ENCODE results near the gene EFCAB13.

EFCAB13 gene

DNA sequence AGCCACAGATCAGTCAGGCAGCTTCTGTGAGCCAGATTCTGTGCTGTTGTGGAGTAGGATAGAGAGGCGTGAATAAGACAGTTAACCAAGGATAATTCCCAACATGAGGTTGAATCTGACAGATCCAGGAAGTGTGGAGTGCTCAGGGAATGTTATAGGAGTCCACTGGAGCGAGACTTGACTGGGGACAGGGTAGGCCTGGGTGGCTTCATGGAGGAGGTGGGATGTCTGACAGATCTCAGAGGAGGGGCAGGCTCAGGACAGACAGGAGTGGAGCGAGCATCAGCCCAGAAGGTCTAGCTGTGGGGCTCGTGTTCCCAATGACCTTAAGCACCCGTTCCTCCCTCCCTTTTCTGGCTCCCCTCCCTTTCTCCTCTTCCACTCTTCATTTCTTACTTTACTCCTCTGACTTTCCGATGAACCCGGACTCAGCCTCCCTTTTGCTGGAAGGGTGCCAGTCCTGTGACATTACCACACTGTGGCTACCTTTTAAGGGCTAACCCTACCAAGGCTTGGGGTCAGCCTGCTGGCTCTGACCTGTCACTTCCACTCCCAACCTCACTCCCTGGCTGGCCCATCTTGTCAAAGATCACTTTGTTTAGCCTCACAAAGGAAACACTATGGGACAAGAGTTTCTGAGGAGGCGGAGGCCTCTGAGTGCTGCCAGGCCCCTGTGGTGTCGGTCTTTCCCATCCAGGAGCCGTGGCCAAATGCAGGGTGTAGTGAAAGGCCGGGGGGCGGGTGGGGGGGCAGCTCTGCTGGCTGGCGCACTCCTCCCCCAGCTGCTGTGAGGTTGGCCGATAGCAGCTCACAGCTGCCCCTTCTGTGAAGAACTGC, 28.5 kb upstream of the EFCAB13 start:
- DNase-seq (ENCODE audit: low read depth in 2 of 2) = no peak

DNA sequence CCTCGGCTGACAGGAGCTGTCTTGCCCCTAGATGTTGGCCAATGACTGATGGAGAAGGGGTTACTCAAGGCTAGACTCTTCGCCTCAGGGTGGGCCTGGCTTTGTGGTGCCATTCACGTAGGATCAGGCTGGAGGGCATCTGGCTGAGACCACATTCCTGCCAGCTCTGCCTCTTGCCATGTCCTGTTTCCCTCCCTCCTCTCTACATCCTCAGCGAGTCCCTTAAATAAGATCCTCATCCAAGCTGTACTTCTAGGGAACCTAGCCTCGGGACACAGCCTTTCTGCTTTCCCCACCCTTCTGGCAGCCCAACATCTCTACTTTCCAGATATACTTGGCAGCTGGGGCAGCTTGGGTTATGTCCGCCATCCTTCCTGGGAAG, 27.9 kb upstream of the EFCAB13 start:
- no peak for DNase-seq (ENCODE audit: low read depth in 2 of 2)

DNA sequence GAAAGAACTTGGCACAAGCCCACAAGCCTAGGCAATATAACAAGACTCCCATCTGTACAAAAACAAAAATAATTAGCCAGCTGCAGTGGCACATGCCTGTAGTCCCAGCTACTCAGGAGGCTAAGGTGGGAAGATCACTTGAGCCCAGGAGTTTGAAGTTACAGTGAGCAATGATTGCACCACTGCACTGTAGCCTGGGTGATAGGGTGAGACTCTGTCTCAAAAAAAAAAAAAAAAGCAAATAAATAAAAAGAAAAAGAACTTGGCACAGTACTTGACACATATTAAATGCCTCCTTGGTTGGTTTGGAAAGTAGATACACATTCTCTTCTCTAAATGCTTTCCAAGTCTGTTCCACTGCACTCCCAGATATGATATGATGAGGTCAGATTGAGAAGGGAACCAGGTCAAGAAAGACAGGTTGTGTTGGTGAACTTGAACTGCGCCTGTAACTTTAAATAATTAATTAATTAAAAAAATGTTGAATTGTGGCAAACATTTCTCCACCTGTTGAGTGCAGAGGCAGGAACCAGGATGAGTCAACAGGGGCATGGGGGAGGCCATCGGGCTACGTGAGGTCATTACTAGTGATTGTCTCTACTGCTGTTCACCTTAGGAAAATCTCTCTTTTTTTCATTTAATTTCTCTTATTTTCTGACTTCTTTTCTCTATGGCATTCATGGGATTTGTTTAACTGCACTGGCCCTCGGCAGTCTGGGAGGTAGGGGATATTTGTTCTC, 25.9 kb upstream of the EFCAB13 start:
- DNase-seq (ENCODE audit: low read depth in 2 of 2) = no peak

DNA sequence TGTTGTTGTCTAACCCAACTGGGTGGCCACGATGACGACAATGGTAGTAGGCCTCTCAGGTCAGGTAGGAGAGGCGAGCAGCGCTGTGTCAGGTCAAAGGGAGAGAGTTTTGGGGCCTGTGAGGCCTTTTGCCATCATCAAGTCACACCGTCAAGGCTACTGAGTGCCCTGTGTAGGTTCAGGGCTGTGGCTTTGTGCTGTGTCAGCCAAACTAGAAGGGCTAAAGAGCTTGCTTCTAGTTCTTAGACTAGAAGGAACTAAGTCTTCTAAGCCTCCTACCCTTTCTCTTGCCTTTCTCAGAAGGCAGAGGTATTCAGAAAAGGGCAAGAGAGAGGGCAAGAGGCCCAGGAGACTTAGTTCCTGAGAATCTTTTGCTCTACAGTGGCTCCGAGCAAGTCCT, 25.0 kb upstream of the EFCAB13 start:
- DNase-seq (ENCODE audit: low read depth in 2 of 2) = no peak

DNA sequence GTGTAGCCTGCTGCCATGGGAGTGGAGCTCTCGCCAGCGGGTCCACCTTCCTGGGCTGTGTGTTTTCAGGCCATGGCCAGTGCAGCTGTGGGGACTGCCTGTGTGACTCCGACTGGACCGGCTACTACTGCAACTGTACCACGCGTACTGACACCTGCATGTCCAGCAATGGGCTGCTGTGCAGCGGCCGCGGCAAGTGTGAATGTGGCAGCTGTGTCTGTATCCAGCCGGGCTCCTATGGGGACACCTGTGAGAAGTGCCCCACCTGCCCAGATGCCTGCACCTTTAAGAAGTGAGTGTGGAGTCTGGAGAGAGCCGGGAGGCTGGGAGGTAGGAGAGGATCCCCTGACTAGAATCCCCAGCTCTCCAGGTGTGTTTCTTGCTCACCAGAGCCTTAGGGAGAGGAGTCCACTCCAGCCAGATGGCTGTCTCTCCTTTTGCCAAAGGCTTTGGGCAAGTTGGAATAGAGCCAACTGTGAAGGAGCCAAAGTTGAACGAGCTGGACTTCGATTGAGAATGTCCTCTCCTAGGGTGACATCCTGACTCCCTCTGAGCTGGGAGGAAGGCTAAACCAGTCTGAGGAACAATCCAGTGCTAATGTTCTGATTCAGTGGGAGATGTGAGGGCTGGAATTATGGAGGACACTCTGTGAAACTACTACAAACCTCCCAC, 24.4 kb upstream of the EFCAB13 start:
- no peak for DNase-seq (ENCODE audit: low read depth in 2 of 2)

DNA sequence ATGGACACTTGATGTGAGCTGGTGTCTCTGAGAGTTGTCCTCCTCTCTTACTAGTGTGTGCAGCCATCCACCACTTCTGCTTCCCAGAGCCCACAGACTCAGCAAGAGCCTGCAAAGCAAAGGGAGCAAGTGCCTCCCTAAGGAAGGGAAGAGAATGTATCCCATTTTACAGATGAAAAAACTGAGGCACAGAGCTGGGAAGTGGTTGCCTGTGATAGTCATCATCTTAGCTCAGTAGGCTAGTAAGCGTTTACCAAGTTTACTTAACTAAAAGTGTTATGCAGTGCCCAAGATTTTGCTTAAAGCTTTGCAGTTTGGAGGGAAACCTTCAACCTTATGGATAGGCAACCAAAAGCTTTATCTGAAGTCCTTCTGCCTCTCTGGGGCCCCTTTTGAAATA, 23.0 kb upstream of the EFCAB13 start:
- no peak for DNase-seq (ENCODE audit: low read depth in 2 of 2)

DNA sequence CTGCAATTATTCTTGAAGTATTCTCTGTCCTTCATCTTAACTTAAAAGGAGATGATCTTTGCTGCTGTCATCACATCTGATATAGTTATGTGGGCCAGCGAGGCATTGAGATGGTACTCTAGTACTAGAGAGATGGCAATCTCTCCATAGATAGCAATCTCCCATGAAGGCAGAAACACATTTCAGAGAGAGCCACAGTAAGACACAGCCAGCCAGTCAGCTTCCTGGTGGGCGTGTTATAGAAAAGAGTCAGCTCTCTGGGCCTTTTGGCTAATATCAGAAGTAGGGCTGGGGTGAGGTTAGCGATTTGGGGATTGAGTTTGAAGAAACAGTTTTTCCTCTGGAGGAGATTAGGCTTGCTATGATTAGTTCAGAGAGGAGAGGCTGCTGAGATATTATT, 22.6 kb upstream of the EFCAB13 start:
- no peak for DNase-seq (ENCODE audit: low read depth in 2 of 2)

DNA sequence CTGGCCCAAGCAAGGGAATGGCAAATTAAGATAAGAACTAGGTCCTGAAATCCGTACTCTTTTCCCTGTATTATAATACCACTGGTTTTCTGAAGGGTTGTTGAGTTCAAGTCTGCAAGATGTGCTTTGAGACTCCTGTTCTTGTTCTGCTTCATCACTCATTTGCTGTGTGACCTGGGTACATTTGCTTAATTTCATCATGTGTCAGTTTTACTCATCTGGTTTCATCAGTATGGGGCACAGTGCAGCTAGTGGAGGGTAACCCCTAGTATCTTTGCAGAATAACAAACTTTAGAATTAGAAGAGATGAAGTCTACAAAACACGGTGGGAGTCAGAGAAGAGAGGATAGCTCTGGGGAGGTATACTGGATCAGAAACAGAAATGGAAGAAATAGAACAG, 21.9 kb upstream of the EFCAB13 start:
- DNase-seq (ENCODE audit: low read depth in 2 of 2) = no peak

DNA sequence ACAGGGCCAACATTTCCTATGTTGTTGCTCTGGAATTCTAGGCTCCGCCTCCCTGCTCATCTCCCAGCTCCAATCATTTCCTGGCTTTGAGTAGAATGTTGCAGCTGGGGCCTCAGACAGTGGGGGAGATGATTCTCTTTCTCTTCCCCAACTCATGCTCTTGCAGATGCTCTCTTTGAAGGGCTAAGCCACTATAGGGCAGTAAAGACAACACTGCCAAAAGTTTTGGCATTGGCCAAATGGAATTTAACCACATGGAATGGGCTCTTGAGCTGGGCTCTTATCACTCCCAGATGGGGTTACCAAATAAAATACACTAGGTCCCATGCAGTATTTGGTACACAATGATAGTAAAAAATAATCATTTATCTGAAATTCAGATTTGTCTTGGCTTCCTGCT, 19.6 kb upstream of the EFCAB13 start:
- no peak for DNase-seq (ENCODE audit: low read depth in 2 of 2)

DNA sequence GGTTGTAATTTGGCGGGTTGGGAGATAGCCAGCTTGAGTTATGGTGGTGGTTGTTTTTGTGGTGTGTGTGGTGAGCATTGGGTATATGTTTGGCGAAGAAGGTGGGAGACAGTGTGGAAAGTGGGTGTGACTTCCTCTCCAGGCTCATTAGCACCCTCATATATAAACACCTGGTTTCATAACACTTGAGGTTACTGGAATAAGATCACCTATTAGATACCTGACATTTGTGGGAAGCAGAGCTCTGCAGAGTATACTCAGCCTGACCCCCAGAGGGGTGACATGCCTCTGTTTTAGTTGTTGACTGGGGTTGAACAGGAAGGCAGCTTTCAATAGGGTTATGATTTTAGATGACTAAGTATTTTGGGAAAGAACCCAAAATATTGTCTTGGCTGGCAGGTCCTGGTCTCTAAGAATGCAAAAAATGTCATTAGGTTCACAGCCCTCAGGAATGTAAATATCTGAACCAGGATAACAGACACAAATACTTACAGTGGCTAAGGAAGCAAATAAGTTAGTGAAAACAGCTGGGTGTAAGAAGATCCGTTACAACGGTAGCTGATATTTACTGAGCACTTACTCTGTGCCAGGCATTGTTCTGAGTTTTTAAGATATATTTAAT, 18.3 kb upstream of the EFCAB13 start:
- no peak for DNase-seq (ENCODE audit: low read depth in 2 of 2)

DNA sequence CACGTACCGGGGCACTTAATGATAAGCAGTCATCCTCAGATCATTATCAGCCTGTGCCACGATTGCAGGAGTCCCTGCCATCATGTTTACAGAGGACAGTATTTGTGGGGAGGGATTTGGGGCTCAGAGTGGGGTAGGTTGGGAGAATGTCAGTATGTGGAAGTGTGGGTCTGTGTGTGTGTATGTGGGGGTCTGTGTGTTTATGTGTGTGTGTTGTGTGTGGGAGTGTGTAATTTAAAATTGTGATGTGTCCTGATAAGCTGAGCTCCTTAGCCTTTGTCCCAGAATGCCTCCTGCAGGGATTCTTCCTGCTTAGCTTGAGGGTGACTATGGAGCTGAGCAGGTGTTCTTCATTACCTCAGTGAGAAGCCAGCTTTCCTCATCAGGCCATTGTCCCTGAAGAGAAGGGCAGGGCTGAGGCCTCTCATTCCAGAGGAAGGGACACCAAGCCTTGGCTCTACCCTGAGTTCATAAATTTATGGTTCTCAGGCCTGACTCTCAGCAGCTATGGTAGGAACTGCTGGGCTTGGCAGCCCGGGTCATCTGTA, 13.5 kb upstream of the EFCAB13 start:
- DNase-seq (ENCODE audit: low read depth in 2 of 2) = no peak

DNA sequence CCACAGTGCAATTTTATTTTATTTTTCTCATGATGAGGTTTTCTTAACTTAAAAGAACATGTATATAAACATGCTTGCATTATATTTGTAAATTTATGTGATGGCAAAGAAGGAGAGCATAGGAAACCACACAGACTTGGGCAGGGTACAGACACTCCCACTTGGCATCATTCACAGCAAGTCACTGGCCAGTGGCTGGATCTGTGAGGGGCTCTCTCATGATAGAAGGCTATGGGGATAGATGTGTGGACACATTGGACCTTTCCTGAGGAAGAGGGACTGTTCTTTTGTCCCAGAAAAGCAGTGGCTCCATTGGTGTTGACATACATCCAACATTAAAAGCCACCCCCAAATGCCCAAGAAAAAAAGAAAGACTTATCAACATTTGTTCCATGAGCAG, 12.3 kb upstream of the EFCAB13 start:
- no peak for DNase-seq (ENCODE audit: low read depth in 2 of 2)

DNA sequence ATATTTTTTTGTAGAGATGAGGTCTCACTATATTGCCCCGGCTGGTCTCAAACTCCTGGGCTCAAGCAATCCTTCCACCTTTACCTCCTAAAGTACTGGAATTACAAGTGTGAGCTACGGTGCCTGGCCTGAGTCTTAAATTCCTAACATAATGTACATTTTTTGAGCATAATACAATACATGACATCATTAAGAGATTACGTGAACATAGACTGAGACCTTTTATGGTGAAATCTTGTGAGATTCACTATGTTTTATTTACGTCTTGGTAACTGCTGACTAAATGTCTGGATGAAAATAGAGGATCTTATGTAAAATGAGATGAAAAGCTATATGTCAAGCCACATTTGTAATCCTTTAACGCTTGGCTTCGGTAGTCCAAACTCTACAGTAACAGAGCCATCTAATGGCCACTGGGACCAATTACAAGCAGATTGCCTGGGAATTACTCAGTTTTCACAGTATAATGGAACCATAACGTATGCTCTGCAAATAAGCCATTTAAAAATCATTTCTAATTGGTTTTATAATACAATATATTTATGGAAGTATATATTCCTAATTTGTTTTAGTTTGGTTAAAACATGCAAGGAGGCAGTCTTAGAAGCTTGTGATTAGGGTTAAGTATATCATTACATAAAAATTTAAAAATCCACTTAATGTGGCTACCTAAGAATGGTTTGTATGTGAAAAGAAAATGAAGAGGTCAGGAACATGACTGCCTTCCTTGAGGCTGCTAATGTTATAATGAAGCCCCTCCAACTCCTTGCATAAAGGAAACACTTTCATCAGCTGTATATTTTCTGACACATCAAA, 8.1 kb upstream of the EFCAB13 start:
- no peak for DNase-seq (ENCODE audit: low read depth in 2 of 2)

DNA sequence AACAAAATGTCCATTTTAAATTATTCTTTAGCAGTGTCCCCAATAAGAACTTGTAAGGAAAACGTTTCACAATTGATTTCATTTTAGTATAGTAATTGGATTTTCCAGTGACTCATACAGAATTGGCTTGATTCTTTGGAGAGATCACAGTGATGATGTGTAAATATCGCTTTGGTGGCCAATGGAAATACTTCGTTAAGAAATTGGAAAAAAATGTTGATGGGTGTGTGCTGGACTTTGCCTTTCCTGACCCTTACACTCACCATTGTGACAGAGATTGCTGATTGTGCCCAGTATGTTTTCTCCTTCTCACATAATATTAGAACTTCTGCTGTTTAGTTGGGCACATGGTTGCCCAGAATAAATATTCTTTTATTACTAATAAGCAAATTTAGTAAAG, 7.4 kb upstream of the EFCAB13 start:
- no peak for DNase-seq (ENCODE audit: low read depth in 2 of 2)

DNA sequence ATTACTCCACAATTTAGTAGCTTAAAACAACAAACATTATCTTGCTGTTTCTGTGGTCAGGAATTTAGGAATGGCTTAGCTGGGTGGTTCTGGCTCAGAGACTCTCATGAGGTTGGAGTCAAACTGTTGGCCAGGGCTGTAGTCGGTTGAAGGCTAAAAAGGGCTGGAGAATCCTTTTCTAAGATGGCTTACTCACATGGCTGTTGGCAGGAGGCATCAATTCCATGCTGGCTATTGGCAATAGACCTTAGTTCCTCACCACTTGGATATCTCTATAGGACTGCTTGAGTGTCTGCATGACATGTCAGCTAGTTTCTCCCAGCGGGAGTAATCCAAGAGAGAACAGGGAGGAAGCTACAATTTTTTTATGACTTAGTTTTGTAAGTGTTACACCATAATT, 6.6 kb upstream of the EFCAB13 start:
- no peak for DNase-seq (ENCODE audit: low read depth in 2 of 2)

DNA sequence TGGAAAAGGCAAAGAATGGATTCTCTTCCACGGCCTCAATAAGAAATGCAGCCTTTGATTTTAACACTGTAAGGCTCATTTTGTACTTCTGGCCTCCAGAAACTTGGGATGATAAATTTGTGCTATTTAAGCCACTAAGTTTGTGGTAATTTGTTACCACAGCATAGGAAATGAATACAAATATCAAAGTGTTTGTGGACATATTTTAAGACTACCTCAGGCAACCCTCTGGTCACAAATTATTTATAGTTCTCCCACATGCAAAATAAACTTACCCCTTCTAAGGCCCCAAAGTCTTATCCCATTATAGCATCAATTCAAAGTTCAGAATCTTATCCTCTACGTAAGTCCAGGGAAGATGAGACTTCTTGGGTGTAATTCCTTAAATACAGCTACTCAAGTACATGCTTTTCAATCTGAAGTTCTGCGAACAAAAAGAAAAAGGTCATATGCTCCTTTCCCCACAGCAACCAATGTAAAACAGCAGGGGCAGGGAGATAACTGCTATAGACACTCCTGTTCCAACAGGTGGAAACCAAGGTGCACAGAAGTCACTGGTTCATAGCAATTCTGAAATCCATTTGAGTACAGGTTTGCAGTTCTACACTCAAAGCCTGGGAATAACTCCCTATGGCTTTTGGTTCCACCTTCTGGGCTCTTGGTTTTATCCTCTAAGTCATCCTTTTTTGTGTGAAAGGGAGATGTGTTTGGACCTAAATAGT, 5.4 kb upstream of the EFCAB13 start:
- DNase-seq (ENCODE audit: low read depth in 2 of 2) = no peak

DNA sequence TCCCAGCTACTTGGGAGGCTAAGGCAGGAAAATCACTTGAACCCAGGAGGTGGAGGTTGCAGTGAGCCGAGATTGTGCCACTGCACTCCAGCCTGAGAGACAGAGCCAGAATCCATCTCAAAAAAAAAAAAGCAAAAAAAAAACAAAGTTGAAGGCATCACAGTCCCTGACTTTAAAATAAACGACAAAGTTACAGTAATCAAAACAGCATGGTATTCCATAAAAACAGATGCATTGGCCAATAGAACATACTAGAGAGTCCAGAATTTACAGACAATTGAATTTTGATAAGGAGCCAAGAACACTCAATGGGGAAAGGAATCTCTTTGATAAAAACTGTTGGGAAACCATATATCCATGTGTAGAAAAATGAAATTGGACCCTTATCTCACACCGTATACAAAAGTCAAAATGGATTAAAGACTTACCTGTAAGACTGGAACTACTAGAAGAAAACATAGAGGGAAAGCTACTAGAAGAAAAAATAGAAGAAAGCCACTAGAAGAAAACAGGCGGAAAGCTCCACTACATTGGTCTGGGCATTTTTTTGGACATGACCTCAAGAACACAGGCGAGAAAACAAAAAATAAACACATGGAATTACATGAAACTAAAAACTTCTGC, 2.8 kb upstream of the EFCAB13 start:
- DNase-seq (ENCODE audit: low read depth in 2 of 2) = no peak

DNA sequence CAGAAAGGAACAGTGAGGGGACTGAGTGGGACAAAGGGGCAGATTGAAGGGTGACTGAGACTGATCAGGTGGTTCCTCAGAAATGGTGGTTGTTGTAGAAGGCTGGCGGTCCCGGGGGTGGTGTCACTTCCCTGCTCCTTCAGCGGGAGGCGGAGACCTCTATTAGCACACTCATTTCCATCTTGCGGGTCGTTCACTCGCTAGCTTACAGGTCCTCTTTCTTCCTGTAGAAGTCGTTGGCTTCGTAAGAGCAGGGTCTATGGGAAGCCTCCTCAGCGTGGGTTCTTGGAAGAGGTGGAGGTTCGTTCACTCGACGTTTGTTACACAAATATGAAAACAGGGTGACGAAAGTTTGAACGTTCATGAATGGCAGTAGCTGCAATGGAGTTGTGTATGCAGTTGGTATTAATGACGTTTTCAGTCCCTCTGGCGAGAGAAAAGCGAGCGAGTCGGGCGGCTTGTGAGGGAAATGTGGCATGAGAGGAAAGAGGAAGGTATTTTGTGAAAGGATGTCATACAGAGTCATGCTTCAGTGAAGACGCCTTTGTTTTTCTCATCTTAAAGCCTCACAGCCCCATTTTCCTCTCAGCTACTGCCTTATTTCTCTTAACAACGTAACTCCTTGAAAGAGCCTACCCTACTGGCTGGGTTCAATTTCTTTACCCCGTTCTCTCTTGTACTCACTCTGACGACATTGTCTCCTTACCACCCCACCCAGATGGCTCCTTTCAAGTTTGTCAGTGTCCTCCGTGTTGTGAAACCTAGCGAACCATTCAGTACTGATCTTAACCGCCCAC, 667 bp downstream of the EFCAB13 start:
- peak; percentile 12 to 18 for DNase-seq (ENCODE audit: low read depth in 2 of 2)

DNA sequence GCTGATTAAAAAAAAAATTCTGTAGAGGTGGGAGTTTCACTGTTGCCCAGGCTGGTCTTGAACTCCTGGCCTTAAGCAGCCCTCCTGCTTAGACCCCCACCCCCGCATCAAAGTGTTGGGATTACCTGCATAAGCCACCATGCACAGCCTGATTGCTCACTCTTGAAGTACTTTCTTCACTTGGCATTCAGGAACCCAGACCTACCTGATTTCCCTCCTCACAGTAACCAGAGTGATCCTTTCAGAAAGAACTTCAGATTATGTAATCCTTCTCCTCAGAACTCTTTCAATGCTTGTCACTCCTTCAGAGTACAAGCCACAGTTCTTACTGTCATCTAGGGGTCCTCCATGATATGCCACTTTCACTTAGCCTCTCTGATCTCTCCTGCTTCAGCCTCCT, 1.4 kb downstream of the EFCAB13 start:
- no peak for DNase-seq (ENCODE audit: low read depth in 2 of 2)

Measured in activated CD4-positive, alpha-beta T cell treated with anti-CD3 and anti-CD28 coated beads for 24 hours (primary cell).